K562 (cell line): ENCODE data around the gene CHN2. TPM values are rescaled to one million over a fixed set of nuclear protein-coding genes. Genes with fewer than 3 reads are reported as not detected.

Experiments
- ATAC-seq: fragments of 200-7000 bp; cut with Tn5 transposase; 3 replicates; pipeline ENCODE4 v1.9.1; 2020; ENCODE audit warnings: moderate library complexity
- BruUV-seq: library from RNA; stranded (reverse); fragments of 400-500 nt; replicated peaks from 2 replicates; lab custom pipeline; 2021; lab: Mats Ljungman, UMichigan
- CTCF ChIA-PET: fragments of 300-600 bp; formaldehyde crosslinking; extraction: SDS; loops from one replicate; lab custom pipeline; 2021; ENCODE audit warnings: low intra/inter-chr PET ratio; lab: Yijun Ruan, JAX
- POLR2A ChIA-PET: fragments of 300-600, 350-650 bp; sonication (Branson Sonifier 250); formaldehyde crosslinking; extraction: SDS; loops from one replicate; lab custom pipeline; 2021; ENCODE audit warnings: antibody characterized with exemption, inconsistent platforms; lab: Yijun Ruan, JAX
- DNase-seq, 4 experiments: peaks; one replicate each; pipeline versions ENCODE4 v3.0.0 to v3.0.0-alpha.2; 2011 to 2018; ENCODE audit warnings: low spot score in 3 of 4, mixed read lengths in 3 of 4; ENCODE audit errors: extremely low read depth in 1 of 4
- FAIRE-seq: peaks from 2 replicates; lab custom pipeline; 2011; peaks lifted over from hg19 to GRCh38; lab: Jason Lieb, UNC
- H2AFZ ChIP-seq: 2 replicates; pipeline ENCODE4 v1.6.0; 2011; ENCODE audit warnings: low read depth, low read length, control low read depth, inconsistent platforms
- H3K27ac ChIP-seq: fragments of 200-600 bp; 3 replicates; pipeline ENCODE4 v1.8.0; 2011; ENCODE audit warnings: low read depth, mild to moderate bottlenecking, control low read depth, inconsistent platforms, low read length, moderate library complexity, mixed read lengths; ENCODE audit errors: extremely low read depth
- H3K27me3 ChIP-seq, 2 experiments: fragments of 300-600 bp in 1 of 2; 2 replicates in 1 of 2; 3 replicates in 1 of 2; pipeline versions ENCODE4 v1.6.0 to v1.8.0; 2011; ENCODE audit warnings: inconsistent platforms in 2 of 2, low read length in 2 of 2, mild to moderate bottlenecking in 1 of 2, mixed read lengths in 1 of 2, moderate library complexity in 1 of 2; ENCODE audit not compliant: control insufficient read depth in 2 of 2, insufficient read depth in 2 of 2
- H3K36me3 ChIP-seq: fragments of 300-600 bp; 3 replicates; pipeline ENCODE4 v1.8.0; 2011; ENCODE audit warnings: mild to moderate bottlenecking, low read length, inconsistent platforms; ENCODE audit not compliant: control insufficient read depth, insufficient read depth
- H3K4me1 ChIP-seq, 2 experiments: fragments of 200-600 bp in 1 of 2; replicated peaks in 1 of 2; 2 replicates in 1 of 2; 3 replicates in 1 of 2; pipeline versions ENCODE4 v1.5.1 to v1.8.0; 2011; ENCODE audit warnings: inconsistent platforms in 2 of 2, low read length in 2 of 2, mild to moderate bottlenecking in 1 of 2, mixed read lengths in 1 of 2, moderate library complexity in 1 of 2; ENCODE audit not compliant: control insufficient read depth in 2 of 2, insufficient read depth in 2 of 2
- H3K4me2 ChIP-seq: 2 replicates; pipeline ENCODE4 v1.6.1; 2011; ENCODE audit warnings: low read length, control low read depth, inconsistent platforms, mixed read lengths; ENCODE audit not compliant: insufficient read depth
- H3K4me3 ChIP-seq: fragments of 200-600 bp; sonication (generic), shearing (Covaris generic); 2 replicates; pipeline ENCODE4 v1.5.1; 2016; ENCODE audit warnings: control low read depth, inconsistent platforms
- H3K79me2 ChIP-seq: fragments of 200-600 bp; 3 replicates; pipeline ENCODE4 v1.8.0; 2011; ENCODE audit warnings: low read length, inconsistent platforms; ENCODE audit not compliant: control insufficient read depth, insufficient read depth
- H3K9ac ChIP-seq, 2 experiments: 2 replicates each; pipeline versions ENCODE4 v1.6.0 to v1.6.1; 2011; ENCODE audit warnings: low read depth in 2 of 2, low read length in 2 of 2, control low read depth in 1 of 2, inconsistent platforms in 1 of 2, mild to moderate bottlenecking in 1 of 2, mixed read lengths in 1 of 2; ENCODE audit not compliant: insufficient read depth in 1 of 2
- H3K9me1 ChIP-seq: one replicate; pipeline ENCODE4 v1.6.0; 2011; ENCODE audit warnings: inconsistent platforms, mild to moderate bottlenecking, low read length, moderate library complexity; ENCODE audit not compliant: control insufficient read depth, insufficient read depth
- H3K9me3 ChIP-seq: replicated peaks from 2 replicates; pipeline ENCODE4 v1.5.1; 2011; ENCODE audit warnings: low read depth, low read length, inconsistent platforms; ENCODE audit not compliant: control insufficient read depth, insufficient read depth
- H4K20me1 ChIP-seq: replicated peaks from 2 replicates; pipeline ENCODE4 v1.6.1; 2011; ENCODE audit warnings: low read length, inconsistent platforms, mixed read lengths; ENCODE audit not compliant: control insufficient read depth, insufficient read depth
- PRMT5 ChIP-seq: sonication (generic); formaldehyde crosslinking; IDR thresholded peaks from 2 replicates; pipeline ENCODE4 v1.5.0; 2020; ENCODE audit warnings: missing genetic modification reagents
- RFX5 ChIP-seq: IDR thresholded peaks from 2 replicates; pipeline ENCODE4 v1.6.1; 2011; ENCODE audit warnings: low read depth, mild to moderate bottlenecking, improper control_type of control experiment, low read length
- SRSF1 ChIP-seq: fragments of 200-400 bp; formaldehyde crosslinking; IDR thresholded peaks from 2 replicates; pipeline ENCODE4 v1.6.1; 2017; ENCODE audit warnings: mild to moderate bottlenecking, low read depth, low read length, moderate library complexity
- SRSF7 ChIP-seq: fragments of 200-400 bp; formaldehyde crosslinking; optimal IDR thresholded peaks from 2 replicates; pipeline ENCODE3; 2017; ENCODE audit warnings: mild to moderate bottlenecking, low read depth, low read length
- ZBED1 ChIP-seq: IDR thresholded peaks from 2 replicates; pipeline ENCODE4 v1.6.1; 2014
- ZC3H4 ChIP-seq: sonication (generic); formaldehyde crosslinking; IDR thresholded peaks from 2 replicates; pipeline ENCODE4 v1.9.0; 2021; ENCODE audit warnings: missing genetic modification reagents, borderline replicate concordance
- ZKSCAN1 ChIP-seq: fragments of 150-350 bp; IDR thresholded peaks from 2 replicates; pipeline ENCODE4 v1.6.1; 2016; ENCODE audit warnings: low read depth, low read length
- ZNF232 ChIP-seq: sonication (generic); formaldehyde crosslinking; IDR thresholded peaks from 2 replicates; pipeline ENCODE4 v1.8.0; 2022; ENCODE audit warnings: mild to moderate bottlenecking, missing genetic modification reagents
- ZNF764 ChIP-seq: fragments of 250-450 bp; sonication (Bioruptor Pico); IDR thresholded peaks from 2 replicates; pipeline ENCODE4 v1.4.0; 2020; ENCODE audit warnings: low read depth, mild to moderate bottlenecking, moderate library complexity
- WGBS: fragments of 100-300 bp; shearing (Covaris generic); methylation state at CpG from one replicate; pipeline ENCODE4 v1.1.6; 2016; ENCODE audit warnings: low coverage, mixed read lengths; ENCODE audit not compliant: insufficient coverage; ENCODE audit errors: missing lambda C conversion rate; 5-methylcytosine and 5-hydroxymethylcytosine counted together
- in situ Hi-C: fragments of 300-500 bp; cut with MboI; formaldehyde crosslinking; loops from 4 replicates; pipeline ENCODE4 v1.15.0; 2018; ENCODE audit warnings: inconsistent platforms, mixed read lengths
- intact Hi-C: fragments of 100-400 bp; cut with micrococcal nuclease; formaldehyde crosslinking; loops from 2 replicates; pipeline ENCODE4 v1.14.2; 2022
- polyA plus RNA-seq, 8 experiments: library from polyadenylated mRNA; depleted of rRNA in 4 of 8; stranded (reverse) in 5 of 8; unstranded in 3 of 8; fragments of >200 nt; fragmentation: Nextera tagmentation in 2 of 8; fragmentation: Illumina TruSeq in 1 of 8; extraction: Ambion mirVana in 2 of 8; extraction: Trizol in 1 of 8; gene quantifications; 2 replicates each; pipeline versions ENCODE4 v1.2.1 to v1.2.3, GENCODE V29; 2011 to 2014; ENCODE audit warnings: inconsistent platforms in 1 of 8, missing spikeins in 1 of 8
- total RNA-seq, 7 experiments: library from RNA; depleted of rRNA in 6 of 7; stranded (reverse); fragments of >200 nt in 6 of 7; fragmentation: Illumina TruSeq in 2 of 7; extraction: Trizol in 2 of 7; gene quantifications; 2 replicates each; pipeline versions ENCODE4 v1.2.1 to v1.2.3, GENCODE V29; 2011 to 2021; ENCODE audit warnings: low replicate concordance in 1 of 7
- TF ChIP-seq, protein P1 (sequence below): fragments of 250-450 bp; sonication (Bioruptor Pico); IDR thresholded peaks from 2 replicates; pipeline ENCODE4 v1.4.0; 2020; ENCODE audit warnings: borderline replicate concordance

Gene CHN2
- total and polyA plus RNA-seq, 9 of the 15 experiments (the other 6 are each of a cell fraction or from before 2014, with no cell fraction given) = 0.12 to 2.1 (median 0.31) TPM; not detected in 1

DNA sequence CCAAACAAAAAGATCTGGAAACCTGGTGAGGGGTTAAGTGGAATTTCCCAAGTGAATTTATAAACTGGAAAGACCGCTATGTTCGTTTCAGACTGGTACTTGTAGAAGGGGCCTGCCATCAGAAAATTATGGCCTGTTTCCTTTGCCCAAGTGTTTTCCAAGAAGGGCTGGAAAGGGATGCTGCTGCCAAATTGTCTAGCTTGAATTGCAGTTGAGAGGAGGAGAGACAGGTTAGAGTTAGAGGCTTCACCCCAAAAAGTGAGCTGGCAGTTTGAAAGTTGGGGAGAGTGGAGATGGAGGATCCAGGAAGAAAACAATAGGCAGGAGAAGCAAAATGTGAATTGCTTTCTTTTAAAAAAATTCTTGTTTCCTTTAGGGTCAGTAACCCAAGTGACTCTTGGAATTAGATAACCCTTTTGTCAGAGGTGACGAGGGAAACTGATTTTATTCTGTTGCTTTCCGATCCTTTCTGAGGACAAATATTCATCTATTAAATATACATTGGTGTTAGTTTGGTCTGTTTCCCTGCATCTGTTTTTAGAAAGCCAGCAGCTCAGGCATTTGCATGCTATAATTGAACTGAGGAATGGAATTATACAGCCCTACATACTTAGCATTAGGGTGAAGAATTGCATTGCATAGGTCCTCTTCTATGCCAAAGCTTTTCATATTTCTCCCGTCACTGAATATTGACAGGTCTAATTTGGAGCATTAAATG, 286.5 kb downstream of the CHN2 start:
- H3K27ac ChIP-seq = no peak overlapping the region
- intact Hi-C loops (no loop called here), in situ Hi-C loops (no loop called here)
- H3K4me3 ChIP-seq = no peak overlapping the region
- no peak for ATAC-seq
- no peaks in the 10 kb centered on the region for H3K9me1 ChIP-seq
- BruUV-seq = no TSS peak
- H3K27me3 ChIP-seq = peaks cover 7 to 28% of the 10 kb centered on the region in 2 experiments
- peaks cover 0 to 6% of the 10 kb centered on the region in 2 experiments; a peak in 2 of 5 replicates for H3K4me1 ChIP-seq
- no peaks in the 10 kb centered on the region for H3K36me3 ChIP-seq
- TF ChIP-seq ZNF232 (CRISPR knock-in tag) = no peak
- TF ChIP-seq RFX5 = no peak
- TF ChIP-seq ZC3H4 = no peak
- TF ChIP-seq SRSF1 = no peak
- TF ChIP-seq ZNF764 (CRISPR knock-in tag) = no peak
- ChIA-PET POLR2A (interaction anchor here (1.2 kb wide), 1 partner anchor 12 kb away, joined by 7 read pairs; no protein-coding TSS in a partner anchor), CTCF (no interaction called here)
- no peaks in the 10 kb centered on the region for H3K79me2 ChIP-seq
- no peaks in the 10 kb centered on the region for H4K20me1 ChIP-seq
- FAIRE-seq = no peak
- no peaks in the 10 kb centered on the region for H3K9me3 ChIP-seq
- H3K9ac ChIP-seq = no peak overlapping the region
- 13% methylated on average over 5 of the region's 5 CpGs for WGBS
- DNase-seq = no peak
- H3K4me2 ChIP-seq = no peak overlapping the region
- no peak overlapping the region for H2AFZ ChIP-seq

- H4K20me1 ChIP-seq = no peaks in the 10 kb centered on the region
- H3K9me1 ChIP-seq = no peaks in the 10 kb centered on the region
- no peak overlapping the region for H3K9ac ChIP-seq
- no peak overlapping the region for H3K27ac ChIP-seq
- WGBS = 7% methylated on average over 4 of the region's 4 CpGs
- no peaks in the 10 kb centered on the region for H3K9me3 ChIP-seq
- H2AFZ ChIP-seq = no peak overlapping the region
- peaks cover 0 to 6% of the 10 kb centered on the region in 2 experiments; a peak in 2 of 5 replicates for H3K4me1 ChIP-seq
- ATAC-seq (no peak), FAIRE-seq (no peak), DNase-seq (no peak)
- peaks cover 15 to 37% of the 10 kb centered on the region in 2 experiments for H3K27me3 ChIP-seq
- no peaks in the 10 kb centered on the region for H3K79me2 ChIP-seq
- in situ Hi-C loops (no loop called here), intact Hi-C loops (no loop called here)
- POLR2A ChIA-PET = interaction anchor here (1.2 kb wide), 1 partner anchor 13 kb away, joined by 7 read pairs; no protein-coding TSS in a partner anchor
- H3K4me3 ChIP-seq = no peak overlapping the region
- H3K4me2 ChIP-seq = no peak overlapping the region
- CTCF ChIA-PET = no interaction called here
- H3K36me3 ChIP-seq = no peaks in the 10 kb centered on the region
- BruUV-seq = no TSS peak
- TF ChIP-seq SRSF7 = no peak
- no peak for TF ChIP-seq PRMT5 (CRISPR knock-in tag)
- TF ChIP-seq, protein P1, sequence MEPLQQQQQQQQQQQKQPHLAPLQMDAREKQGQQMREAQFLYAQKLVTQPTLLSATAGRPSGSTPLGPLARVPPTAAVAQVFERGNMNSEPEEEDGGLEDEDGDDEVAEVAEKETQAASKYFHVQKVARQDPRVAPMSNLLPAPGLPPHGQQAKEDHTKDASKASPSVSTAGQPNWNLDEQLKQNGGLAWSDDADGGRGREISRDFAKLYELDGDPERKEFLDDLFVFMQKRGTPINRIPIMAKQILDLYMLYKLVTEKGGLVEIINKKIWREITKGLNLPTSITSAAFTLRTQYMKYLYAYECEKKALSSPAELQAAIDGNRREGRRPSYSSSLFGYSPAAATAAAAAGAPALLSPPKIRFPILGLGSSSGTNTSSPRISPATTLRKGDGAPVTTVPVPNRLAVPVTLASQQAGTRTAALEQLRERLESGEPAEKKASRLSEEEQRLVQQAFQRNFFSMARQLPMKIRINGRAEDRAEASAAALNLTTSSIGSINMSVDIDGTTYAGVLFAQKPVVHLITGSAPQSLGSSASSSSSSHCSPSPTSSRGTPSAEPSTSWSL = no peak
- TF ChIP-seq ZKSCAN1 = no peak
- no peak for TF ChIP-seq ZBED1
- no peak for TF ChIP-seq ZNF232 (CRISPR knock-in tag)
Measured at GRCh38 chr7:29482056-29482455, 287.5 kb downstream of the CHN2 start.
